H9 (cell line): ENCODE measurements around the gene TBXAS1. TPM values are rescaled to one million over a fixed set of nuclear protein-coding genes. Genes with fewer than 3 reads are reported as not detected.

Experiments used
- DNase-seq: peaks from one replicate; pipeline ENCODE4 v3.0.0-alpha.2; 2017
- H2AFZ ChIP-seq: one replicate; pipeline ENCODE4 v1.6.1; 2013; ENCODE audit warnings: mild to moderate bottlenecking, low read length, control low read depth, moderate library complexity
- H2AK5ac ChIP-seq: 2 replicates; pipeline ENCODE4 v1.6.1; 2013; ENCODE audit warnings: low read length, control low read depth, mixed read lengths; ENCODE audit not compliant: insufficient read length
- H2BK120ac ChIP-seq: one replicate; pipeline ENCODE4 v1.6.1; 2013; ENCODE audit warnings: low read depth, mild to moderate bottlenecking, low read length, control low read depth, inconsistent platforms; ENCODE audit not compliant: poor library complexity, severe bottlenecking
- H2BK12ac ChIP-seq: 2 replicates; pipeline ENCODE4 v1.6.1; 2013; ENCODE audit warnings: low read length, control low read depth, mixed read lengths, low read depth; ENCODE audit not compliant: insufficient read length
- H2BK15ac ChIP-seq: 2 replicates; pipeline ENCODE4 v1.6.1; 2013; ENCODE audit warnings: low read depth, low read length, control low read depth
- H2BK20ac ChIP-seq: one replicate; pipeline ENCODE4 v1.6.1; 2013; ENCODE audit warnings: low read depth, mild to moderate bottlenecking, low read length, control low read depth, inconsistent platforms; ENCODE audit not compliant: poor library complexity, severe bottlenecking
- H2BK5ac ChIP-seq: 2 replicates; pipeline ENCODE4 v1.6.1; 2013; ENCODE audit warnings: low read length, control low read depth, mixed read lengths; ENCODE audit not compliant: insufficient read length
- H3K14ac ChIP-seq: 2 replicates; pipeline ENCODE4 v1.6.1; 2013; ENCODE audit warnings: low read length, control low read depth; ENCODE audit not compliant: insufficient read depth
- H3K18ac ChIP-seq: 2 replicates; pipeline ENCODE4 v1.6.1; 2013; ENCODE audit warnings: low read depth, mild to moderate bottlenecking, mixed read lengths, low read length, control low read depth; ENCODE audit not compliant: insufficient read length
- H3K23ac ChIP-seq: 2 replicates; pipeline ENCODE4 v1.6.1; 2013; ENCODE audit warnings: low read length, control low read depth, mixed read lengths, low read depth; ENCODE audit not compliant: insufficient read length
- H3K23me2 ChIP-seq: 2 replicates; pipeline ENCODE4 v1.6.1; 2013; ENCODE audit warnings: low read depth, mild to moderate bottlenecking, mixed read lengths, low read length, control low read depth; ENCODE audit not compliant: insufficient read length, poor library complexity, severe bottlenecking
- H3K27ac ChIP-seq: 2 replicates; pipeline ENCODE4 v1.5.1; 2013; ENCODE audit warnings: low read length, control low read depth, mixed read lengths, low read depth; ENCODE audit not compliant: insufficient read length
- H3K27me3 ChIP-seq: 2 replicates; pipeline ENCODE4 v1.6.1; 2013; ENCODE audit warnings: low read length, control low read depth, inconsistent platforms; ENCODE audit not compliant: insufficient read depth
- H3K4ac ChIP-seq: 2 replicates; pipeline ENCODE4 v1.6.1; 2013; ENCODE audit warnings: low read depth, mild to moderate bottlenecking, control low read depth, inconsistent platforms, low read length, moderate library complexity
- H3K4me1 ChIP-seq: 2 replicates; pipeline ENCODE4 v1.6.1; 2013; ENCODE audit warnings: low read length, control low read depth, inconsistent platforms; ENCODE audit not compliant: insufficient read depth
- H3K4me2 ChIP-seq: 2 replicates; pipeline ENCODE4 v1.6.1; 2013; ENCODE audit warnings: low read length, control low read depth, mixed read lengths; ENCODE audit not compliant: insufficient read length, insufficient read depth
- H3K56ac ChIP-seq: 2 replicates; pipeline ENCODE4 v1.6.1; 2013; ENCODE audit warnings: low read depth, mild to moderate bottlenecking, mixed read lengths, low read length, control low read depth; ENCODE audit not compliant: insufficient read length
- H3K79me1 ChIP-seq: 2 replicates; pipeline ENCODE4 v1.6.1; 2013; ENCODE audit warnings: low read depth, mild to moderate bottlenecking, moderate library complexity, low read length, control low read depth, inconsistent platforms; ENCODE audit not compliant: insufficient read depth, poor library complexity, severe bottlenecking
- H3K79me2 ChIP-seq: 2 replicates; pipeline ENCODE4 v1.6.1; 2013; ENCODE audit warnings: low read length, control low read depth, inconsistent platforms; ENCODE audit not compliant: insufficient read depth
- H3K9ac ChIP-seq: 2 replicates; pipeline ENCODE4 v1.6.1; 2013; ENCODE audit warnings: low read length, control low read depth, mixed read lengths; ENCODE audit not compliant: insufficient read length; ENCODE audit errors: extremely low read depth
- H3K9me3 ChIP-seq: one replicate; pipeline ENCODE4 v1.6.1; 2013; ENCODE audit warnings: low read depth, low read length, inconsistent platforms; ENCODE audit not compliant: control insufficient read depth
- H3T11ph ChIP-seq: one replicate; pipeline ENCODE4 v1.6.1; 2013; ENCODE audit warnings: mild to moderate bottlenecking, low read length, control low read depth, inconsistent platforms
- H4K20me1 ChIP-seq: one replicate; pipeline ENCODE4 v1.6.1; 2013; ENCODE audit not compliant: control insufficient read depth, insufficient read length, insufficient read depth
- H4K5ac ChIP-seq: 2 replicates; pipeline ENCODE4 v1.6.1; 2013; ENCODE audit warnings: low read depth, mild to moderate bottlenecking, mixed read lengths, low read length, control low read depth; ENCODE audit not compliant: insufficient read length
- H4K8ac ChIP-seq: replicated peaks from 2 replicates; pipeline ENCODE4 v1.6.1; 2013; ENCODE audit warnings: low read length, control low read depth, mixed read lengths, low read depth; ENCODE audit not compliant: insufficient read length
- H4K91ac ChIP-seq: 2 replicates; pipeline ENCODE4 v1.6.1; 2013; ENCODE audit warnings: low read depth, mild to moderate bottlenecking, moderate library complexity, mixed read lengths, low read length, control low read depth; ENCODE audit not compliant: insufficient read length
- H3K27ac Mint-ChIP-seq, 3 experiments: 2 replicates in 2 of 3; 3 replicates in 1 of 3; pipeline ENCODE4 v1.8.0; 2020 to 2021; ENCODE audit warnings: mixed read lengths in 3 of 3, mild to moderate bottlenecking in 1 of 3, moderate library complexity in 1 of 3
- H3K27me3 Mint-ChIP-seq: 2 replicates; pipeline ENCODE4 v1.8.0; 2021; ENCODE audit warnings: low read depth, mild to moderate bottlenecking, moderate library complexity, mixed read lengths
- H3K36me3 Mint-ChIP-seq, 3 experiments: 2 replicates in 2 of 3; 3 replicates in 1 of 3; pipeline ENCODE4 v1.8.0; 2020 to 2021; ENCODE audit warnings: low read depth in 3 of 3, mixed read lengths in 3 of 3; ENCODE audit not compliant: insufficient read depth in 1 of 3
- H3K4me1 Mint-ChIP-seq, 2 experiments: 2 replicates each; pipeline ENCODE4 v1.8.0; 2020; ENCODE audit warnings: mixed read lengths in 2 of 2
- H3K4me3 Mint-ChIP-seq, 2 experiments: 2 replicates in 1 of 2; 3 replicates in 1 of 2; pipeline ENCODE4 v1.8.0; 2020 to 2021; ENCODE audit warnings: mild to moderate bottlenecking in 2 of 2, mixed read lengths in 2 of 2, moderate library complexity in 1 of 2
- H3K9me3 Mint-ChIP-seq, 2 experiments: 2 replicates in 1 of 2; 3 replicates in 1 of 2; pipeline ENCODE4 v1.8.0; 2020; ENCODE audit warnings: mild to moderate bottlenecking in 2 of 2, mixed read lengths in 2 of 2, moderate library complexity in 1 of 2
- WGBS: extraction: QIAGEN DNeasy Blood & Tissue Kit; methylation state at CpG from one replicate; pipeline ENCODE4 v1.1.7; 2013; ENCODE audit warnings: missing lambda C conversion rate, low lambda C conversion rate, mixed read lengths; ENCODE audit not compliant: insufficient read length; ENCODE audit errors: extremely low coverage; 5-methylcytosine and 5-hydroxymethylcytosine counted together
- total RNA-seq: library from RNA; stranded (reverse); gene quantifications from 2 replicates; pipeline ENCODE4 v1.2.1, GENCODE V29; 2021
- TF ChIP-seq, protein P1 (sequence below): fragments of 200-600 bp; sonication (generic); conservative IDR thresholded peaks from 3 replicates; pipeline ENCODE4 v1.8.0; 2021; ENCODE audit warnings: antibody characterized with exemption, mild to moderate bottlenecking

Gene TBXAS1
- total RNA-seq, 1 experiment from 2014 or later: 0.39 TPM

DNA sequence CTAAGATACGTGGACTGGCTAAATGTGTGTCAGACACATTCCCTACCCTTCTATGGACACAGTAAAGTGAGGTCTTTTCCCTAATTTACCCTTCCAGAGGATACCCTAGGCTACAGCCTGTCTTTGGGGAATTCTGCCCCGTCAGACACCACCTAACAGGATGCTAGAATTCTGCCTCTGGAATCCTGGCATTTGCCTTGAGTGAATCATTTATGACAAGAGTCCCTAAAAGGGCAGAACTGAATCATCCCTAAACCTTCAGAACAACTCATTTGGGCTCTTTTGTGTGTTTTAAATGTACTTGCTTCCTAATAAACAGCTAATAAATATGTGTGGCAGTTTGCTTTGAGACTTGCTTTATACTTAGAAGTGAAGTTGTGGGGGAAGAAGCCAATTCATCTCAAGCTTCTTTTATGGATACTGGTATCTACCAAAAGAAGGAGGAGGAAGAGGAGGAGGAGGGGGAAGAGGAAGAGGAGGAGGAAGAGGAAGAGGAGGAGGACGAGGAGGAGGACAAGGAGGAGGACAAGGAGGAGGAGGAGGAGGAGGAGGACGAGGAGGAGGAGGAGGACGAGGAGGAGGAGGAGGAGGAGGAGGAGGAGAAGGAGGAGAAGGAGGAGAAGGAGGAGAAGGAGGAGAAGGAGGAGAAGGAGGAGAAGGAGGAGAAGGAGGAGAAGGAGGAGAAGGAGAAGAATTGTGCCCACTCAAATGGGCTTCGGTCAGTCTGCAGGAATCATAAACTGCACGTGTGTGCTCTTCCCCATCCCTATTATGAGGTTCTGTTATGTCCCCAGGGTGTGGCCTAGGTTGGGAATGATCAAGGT is 206.5 kb downstream of the TBXAS1 start:
- H2BK5ac ChIP-seq: no peak overlapping the region
- H4K91ac ChIP-seq: no peak overlapping the region
- H4K5ac ChIP-seq: no peak overlapping the region
- no peaks in the 10 kb centered on the region for H3K27me3 Mint-ChIP-seq
- WGBS: no CpG with 5 or more reads among the region's 7 CpGs
- H2AFZ ChIP-seq: no peak overlapping the region
- H3K36me3 Mint-ChIP-seq: peaks cover 0 to 16% (median 0%) of the 10 kb centered on the region in 3 experiments; a peak in 2 of 7 replicates
- H2AK5ac ChIP-seq: no peak overlapping the region
- H3K27ac Mint-ChIP-seq: no peak overlapping the region; a peak in 1 of 7 replicates
- no peak overlapping the region for H2BK20ac ChIP-seq
- no peaks in the 10 kb centered on the region for H3K79me2 ChIP-seq
- no peaks in the 10 kb centered on the region for H3K9me3 Mint-ChIP-seq
- no peak overlapping the region for H3K56ac ChIP-seq
- H2BK120ac ChIP-seq: no peak overlapping the region
- H3K4me2 ChIP-seq: no peak overlapping the region
- no peak overlapping the region for H3K4me3 Mint-ChIP-seq
- H3K14ac ChIP-seq: no peak overlapping the region
- H3K9me3 ChIP-seq: no peaks in the 10 kb centered on the region
- no peaks in the 10 kb centered on the region for H3K4me1 ChIP-seq
- TF ChIP-seq, protein P1, sequence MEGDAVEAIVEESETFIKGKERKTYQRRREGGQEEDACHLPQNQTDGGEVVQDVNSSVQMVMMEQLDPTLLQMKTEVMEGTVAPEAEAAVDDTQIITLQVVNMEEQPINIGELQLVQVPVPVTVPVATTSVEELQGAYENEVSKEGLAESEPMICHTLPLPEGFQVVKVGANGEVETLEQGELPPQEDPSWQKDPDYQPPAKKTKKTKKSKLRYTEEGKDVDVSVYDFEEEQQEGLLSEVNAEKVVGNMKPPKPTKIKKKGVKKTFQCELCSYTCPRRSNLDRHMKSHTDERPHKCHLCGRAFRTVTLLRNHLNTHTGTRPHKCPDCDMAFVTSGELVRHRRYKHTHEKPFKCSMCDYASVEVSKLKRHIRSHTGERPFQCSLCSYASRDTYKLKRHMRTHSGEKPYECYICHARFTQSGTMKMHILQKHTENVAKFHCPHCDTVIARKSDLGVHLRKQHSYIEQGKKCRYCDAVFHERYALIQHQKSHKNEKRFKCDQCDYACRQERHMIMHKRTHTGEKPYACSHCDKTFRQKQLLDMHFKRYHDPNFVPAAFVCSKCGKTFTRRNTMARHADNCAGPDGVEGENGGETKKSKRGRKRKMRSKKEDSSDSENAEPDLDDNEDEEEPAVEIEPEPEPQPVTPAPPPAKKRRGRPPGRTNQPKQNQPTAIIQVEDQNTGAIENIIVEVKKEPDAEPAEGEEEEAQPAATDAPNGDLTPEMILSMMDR: no peak
- H3T11ph ChIP-seq: no peak overlapping the region
- H3K18ac ChIP-seq: no peak overlapping the region
- H3K4me1 Mint-ChIP-seq: no peaks in the 10 kb centered on the region
- H3K79me1 ChIP-seq: no peaks in the 10 kb centered on the region
- H2BK15ac ChIP-seq: no peak overlapping the region
- H3K23ac ChIP-seq: no peak overlapping the region
- H2BK12ac ChIP-seq: no peak overlapping the region
- no peaks in the 10 kb centered on the region for H3K27me3 ChIP-seq
- no peak overlapping the region for H3K9ac ChIP-seq
- H3K4ac ChIP-seq: no peak overlapping the region
- no peaks in the 10 kb centered on the region for H4K20me1 ChIP-seq
- H4K8ac ChIP-seq: no peak overlapping the region
- no peaks in the 10 kb centered on the region for H3K23me2 ChIP-seq
- no peak overlapping the region for H3K27ac ChIP-seq
- DNase-seq: no peak
